Measurements from ENCODE around the gene MAK. TPM values are rescaled to one million over a fixed set of nuclear protein-coding genes. Genes with fewer than 3 reads are reported as not detected.

The MAK gene
- total and polyA plus RNA-seq, 4 donors = 0.02 to 0.26 (median 0.13) TPM

GRCh38 chr6:10834823-10835222 lies 3.5 kb downstream of the MAK start:
- H3K27ac ChIP-seq (ENCODE audit: low read depth in 1 of 2, low read length in 2 of 2) = no peak overlapping the region
- no peak for DNase-seq (ENCODE audit: low spot score)
- no peaks in the 10 kb centered on the region for H3K36me3 ChIP-seq (ENCODE audit: control insufficient read depth in 4 of 4, insufficient read depth in 3 of 4, low read depth in 1 of 4, low read length in 3 of 4)
- TF ChIP-seq RXRA (IDR thresholded peaks at IDR 0.05) = no peak
- H3K9me3 ChIP-seq (ENCODE audit: control insufficient read depth in 4 of 4, low read length in 3 of 4) = no peaks in the 10 kb centered on the region
- WGBS = 93% methylated on average over 11 of the region's 11 CpGs
- no peaks in the 10 kb centered on the region for H3K27me3 ChIP-seq (ENCODE audit: control insufficient read depth in 4 of 4, insufficient read depth in 4 of 4, low read length in 3 of 4)
- peaks cover 0 to 18% (median 7%) of the 10 kb centered on the region in 4 donors for H3K4me1 ChIP-seq (ENCODE audit: control insufficient read depth in 4 of 4, insufficient read depth in 4 of 4, low read length in 3 of 4)
- no peak overlapping the region for H3K4me3 ChIP-seq (ENCODE audit: low read depth in 1 of 3, low read length in 3 of 3)
- H3K9ac ChIP-seq (ENCODE audit: low read depth in 1 of 2, low read length in 2 of 2) = no peak overlapping the region

GRCh38 chr6:10831609-10832008 lies 6.7 kb downstream of the MAK start:
- WGBS = 97% methylated on average over 2 of the region's 2 CpGs
- no peaks in the 10 kb centered on the region for H3K9me3 ChIP-seq (ENCODE audit: control insufficient read depth in 4 of 4, low read length in 3 of 4)
- TF ChIP-seq FOXA1 (IDR thresholded peaks at IDR 0.05) (no peak), TAF1 (conservative IDR thresholded peaks at IDR 0.05) (no peak), ATF3 (IDR thresholded peaks at IDR 0.05) (no peak), YY1 (IDR thresholded peaks at IDR 0.05) (no peak), HNF4A (conservative IDR thresholded peaks at IDR 0.05) (no peak), HNF4G (IDR thresholded peaks at IDR 0.05) (no peak), FOXA2 (IDR thresholded peaks at IDR 0.05) (no peak), SP1 (IDR thresholded peaks at IDR 0.05) (no peak), MAX (IDR thresholded peaks at IDR 0.05) (no peak), ZBTB33 (IDR thresholded peaks at IDR 0.05) (no peak), EGR1 (IDR thresholded peaks at IDR 0.05; ENCODE audit: low read depth in 2 of 2) (no peak), CTCF (IDR thresholded peaks at IDR 0.05; ENCODE audit: low read depth, low read length, missing input control) (no peak), JUND (IDR thresholded peaks at IDR 0.05) (no peak), RXRA (IDR thresholded peaks at IDR 0.05) (no peak), RAD21 (IDR thresholded peaks at IDR 0.05) (no peak), NR2F2 (IDR thresholded peaks at IDR 0.05) (no peak)
- no peak overlapping the region for H3K27ac ChIP-seq (ENCODE audit: low read depth in 1 of 2, low read length in 2 of 2)
- no peak for DNase-seq (ENCODE audit: low spot score)
- no peak overlapping the region for H3K9ac ChIP-seq (ENCODE audit: low read depth in 1 of 2, low read length in 2 of 2)
- no peak overlapping the region for H3K4me3 ChIP-seq (ENCODE audit: low read depth in 1 of 3, low read length in 3 of 3)
- no peaks in the 10 kb centered on the region for H3K27me3 ChIP-seq (ENCODE audit: control insufficient read depth in 4 of 4, insufficient read depth in 4 of 4, low read length in 3 of 4)
- no peaks in the 10 kb centered on the region for H3K36me3 ChIP-seq (ENCODE audit: control insufficient read depth in 4 of 4, insufficient read depth in 3 of 4, low read depth in 1 of 4, low read length in 3 of 4)
- no peaks in the 10 kb centered on the region for H3K4me1 ChIP-seq (ENCODE audit: control insufficient read depth in 4 of 4, insufficient read depth in 4 of 4, low read length in 3 of 4)

GRCh38 chr6:10824819-10825218 lies 13.5 kb downstream of the MAK start:
- Histone ChIP-seq H3K36me3 (ENCODE audit: control insufficient read depth in 4 of 4, insufficient read depth in 3 of 4, low read depth in 1 of 4, low read length in 3 of 4) (no peaks in the 10 kb centered on the region), H3K27ac (ENCODE audit: low read depth in 1 of 2, low read length in 2 of 2) (no peak overlapping the region), H3K9me3 (ENCODE audit: control insufficient read depth in 4 of 4, low read length in 3 of 4) (no peaks in the 10 kb centered on the region), H3K4me1 (ENCODE audit: control insufficient read depth in 4 of 4, insufficient read depth in 4 of 4, low read length in 3 of 4) (no peaks in the 10 kb centered on the region), H3K9ac (ENCODE audit: low read depth in 1 of 2, low read length in 2 of 2) (no peak overlapping the region), H3K4me3 (ENCODE audit: low read depth in 1 of 3, low read length in 3 of 3) (no peak overlapping the region), H3K27me3 (ENCODE audit: control insufficient read depth in 4 of 4, insufficient read depth in 4 of 4, low read length in 3 of 4) (no peaks in the 10 kb centered on the region)
- TF ChIP-seq CTCF (IDR thresholded peaks at IDR 0.05; ENCODE audit: low read depth, low read length, missing input control) = no peak
- TF ChIP-seq GABPA (IDR thresholded peaks at IDR 0.05 in 1 of 2, conservative IDR thresholded peaks at IDR 0.05 in 1 of 2) = no peak
- no peak for TF ChIP-seq EGR1 (IDR thresholded peaks at IDR 0.05; ENCODE audit: low read depth in 2 of 2)
- no peak for TF ChIP-seq NR2F2 (IDR thresholded peaks at IDR 0.05)
- TF ChIP-seq HNF4A (conservative IDR thresholded peaks at IDR 0.05) = no peak
- no peak for TF ChIP-seq FOXA1 (IDR thresholded peaks at IDR 0.05)
- TF ChIP-seq ZBTB33 (IDR thresholded peaks at IDR 0.05) = no peak
- TF ChIP-seq MAX (IDR thresholded peaks at IDR 0.05) = no peak
- no peak for TF ChIP-seq SP1 (IDR thresholded peaks at IDR 0.05)
- TF ChIP-seq HNF4G (IDR thresholded peaks at IDR 0.05) = no peak
- DNase-seq (ENCODE audit: low spot score) = no peak
- 97% methylated on average over 6 of the region's 6 CpGs for WGBS

Data from liver (tissue), 9 donors.